Mesodermal cell (in vitro differentiated cells): ENCODE data around the gene HMSD. TPM values are rescaled to one million over a fixed set of nuclear protein-coding genes. Genes with fewer than 3 reads are reported as not detected.
A peak's percentile ranks its signal among the peaks of the same experiment; 100 is the strongest.

Experiments
- H3K27ac ChIP-seq: 2 replicates; pipeline ENCODE4 v1.7.0; 2013; ENCODE audit warnings: mild to moderate bottlenecking, low read depth, low read length, moderate library complexity; ENCODE audit not compliant: severe bottlenecking
- H3K36me3 ChIP-seq: 2 replicates; pipeline ENCODE4 v1.7.1; 2013; ENCODE audit warnings: mild to moderate bottlenecking, low read length, moderate library complexity; ENCODE audit not compliant: control insufficient read depth, insufficient read depth
- H3K4me1 ChIP-seq: one replicate; pipeline ENCODE4 v1.7.1; 2013; ENCODE audit warnings: mild to moderate bottlenecking, low read length; ENCODE audit not compliant: insufficient read depth, control insufficient read depth, poor library complexity, severe bottlenecking
- H3K4me3 ChIP-seq: 2 replicates; pipeline ENCODE4 v1.7.0; 2013; ENCODE audit warnings: low read length, control low read depth, mild to moderate bottlenecking; ENCODE audit not compliant: insufficient read depth, poor library complexity, severe bottlenecking; ENCODE audit errors: extremely low read depth
- H3K9me3 ChIP-seq: 2 replicates; pipeline ENCODE4 v1.7.1; 2013; ENCODE audit warnings: mild to moderate bottlenecking, low read length, moderate library complexity; ENCODE audit not compliant: control insufficient read depth
- WGBS, 2 experiments: methylation state at CpG; one replicate each; pipeline ENCODE4 v1.1.5; 2013; ENCODE audit warnings: missing lambda C conversion rate in 2 of 2; ENCODE audit not compliant: insufficient coverage in 2 of 2; 5-methylcytosine and 5-hydroxymethylcytosine counted together
- polyA plus RNA-seq, 2 experiments: library from polyadenylated mRNA; stranded (reverse); fragments of 50-300 nt; gene quantifications; one replicate each; pipeline ENCODE4 v1.2.3, GENCODE V29; 2013

The HMSD gene, protein sequence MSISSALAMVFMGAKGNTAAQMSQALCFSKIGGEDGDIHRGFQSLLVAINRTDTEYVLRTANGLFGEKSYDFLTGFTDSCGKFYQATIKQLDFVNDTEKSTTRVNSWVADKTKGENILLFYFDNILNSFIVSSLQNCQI
- 0.85 TPM for polyA plus RNA-seq (2013, experiment 1 of 2)
- polyA plus RNA-seq (2013, experiment 2 of 2): 3.4 TPM

DNA sequence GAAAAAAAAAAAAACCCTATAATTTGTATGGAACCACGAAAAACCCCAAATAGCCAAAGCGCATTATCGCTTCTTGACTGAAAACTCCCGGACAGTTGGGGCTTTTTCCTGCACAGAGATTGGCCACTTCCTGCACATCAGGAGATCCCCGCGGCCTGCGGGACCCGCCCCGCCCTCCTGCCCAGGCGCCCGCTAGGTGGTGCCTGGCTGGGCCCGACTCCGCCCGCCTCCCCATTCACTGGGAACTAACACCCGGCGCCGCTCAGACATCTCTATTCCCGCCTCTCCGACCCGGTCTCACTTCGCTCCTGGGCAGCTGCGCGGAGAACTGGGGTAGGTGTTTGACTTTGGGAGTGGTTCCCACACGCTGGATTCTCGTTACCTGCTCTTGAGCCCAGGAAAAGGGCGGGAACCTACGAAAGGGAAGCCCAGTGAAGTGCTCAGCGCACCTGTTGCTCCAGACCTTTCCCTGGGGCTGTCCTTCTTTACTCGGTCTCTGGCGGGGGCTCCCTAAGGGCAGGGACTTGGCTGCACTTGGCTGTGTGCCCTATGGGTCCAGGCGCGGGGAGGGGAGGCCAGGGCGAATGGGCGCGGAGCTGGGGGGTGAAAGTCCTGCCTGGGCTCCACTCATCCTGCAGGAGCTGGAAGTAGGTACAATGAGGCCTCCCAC, at the start of gene HMSD:
Gene HMSD (plus strand): TSS at position 234 of the 670 bp plus-strand sequence. CDS start 4,155 bp downstream, outside the sequence.
- peak within 1 kb of the TSS; percentile 22 for H3K4me3 ChIP-seq
- H3K4me1 ChIP-seq: no peaks in the 10 kb centered on the region
- 18 to 38% methylated on average over 15 to 24 of the region's 35 CpGs for WGBS, 2 experiments
- no peak within 1 kb of the TSS for H3K27ac ChIP-seq
- H3K9me3 ChIP-seq: peaks cover 4% of the 10 kb centered on the region
- no peaks in the 10 kb centered on the region for H3K36me3 ChIP-seq

DNA sequence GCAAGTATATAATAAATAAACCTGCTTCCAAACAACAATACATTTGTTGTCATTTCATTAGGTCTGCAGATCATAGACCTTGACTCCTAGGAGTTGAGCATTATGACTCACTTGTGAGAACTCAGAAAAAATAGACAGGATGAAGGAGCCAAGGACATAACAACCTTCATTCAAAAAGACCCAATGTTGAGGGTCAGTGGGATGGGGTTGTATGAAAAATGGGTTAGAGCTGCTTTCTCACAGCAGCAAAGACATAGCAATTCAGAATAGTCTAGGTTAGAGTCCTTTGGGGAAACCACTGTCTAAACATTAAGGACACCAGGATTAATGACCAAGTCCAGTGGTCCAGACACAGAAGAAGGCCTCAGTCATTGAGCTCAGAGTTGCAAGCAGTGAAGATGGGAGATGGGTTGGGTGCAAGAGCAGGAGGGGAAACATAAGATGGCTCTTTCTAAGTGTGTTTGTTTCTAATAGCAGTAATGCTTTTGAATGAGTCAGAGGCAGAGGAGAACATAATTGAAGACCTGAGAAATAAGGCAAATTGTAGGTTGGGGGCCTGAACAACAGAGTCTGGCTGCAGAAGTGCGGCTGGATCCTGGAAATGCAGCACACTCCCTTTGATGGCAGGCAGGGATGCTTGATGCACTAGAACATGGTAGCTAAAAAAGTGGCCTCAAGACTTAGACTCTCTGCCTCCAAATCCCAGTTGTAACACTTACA, 45.1 kb upstream of the HMSD start:
- WGBS, 2 experiments: 78 to 85% methylated on average over 1 of the region's 1 CpG
- Histone ChIP-seq H3K9me3 (no peaks in the 10 kb centered on the region), H3K4me1 (no peaks in the 10 kb centered on the region), H3K36me3 (no peaks in the 10 kb centered on the region), H3K27ac (no peak overlapping the region), H3K4me3 (no peak overlapping the region)

GRCh38 chr18:63904694-63905093, 44.4 kb upstream of the HMSD start:
- Histone ChIP-seq H3K4me1 (no peaks in the 10 kb centered on the region), H3K9me3 (no peaks in the 10 kb centered on the region), H3K4me3 (no peak overlapping the region), H3K36me3 (no peaks in the 10 kb centered on the region), H3K27ac (no peak overlapping the region)
- WGBS, 2 experiments: no CpG with 5 or more reads among the region's 1 CpG

- H3K4me1 ChIP-seq: no peaks in the 10 kb centered on the region
- no peak overlapping the region for H3K27ac ChIP-seq
- WGBS, 2 experiments: 90 to 100% methylated on average over 2 of the region's 2 CpGs
- H3K36me3 ChIP-seq: no peaks in the 10 kb centered on the region
- no peak overlapping the region for H3K4me3 ChIP-seq
- no peaks in the 10 kb centered on the region for H3K9me3 ChIP-seq
These were observed 43.7 kb upstream of the HMSD start for GRCh38 chr18:63905361-63905760.

DNA sequence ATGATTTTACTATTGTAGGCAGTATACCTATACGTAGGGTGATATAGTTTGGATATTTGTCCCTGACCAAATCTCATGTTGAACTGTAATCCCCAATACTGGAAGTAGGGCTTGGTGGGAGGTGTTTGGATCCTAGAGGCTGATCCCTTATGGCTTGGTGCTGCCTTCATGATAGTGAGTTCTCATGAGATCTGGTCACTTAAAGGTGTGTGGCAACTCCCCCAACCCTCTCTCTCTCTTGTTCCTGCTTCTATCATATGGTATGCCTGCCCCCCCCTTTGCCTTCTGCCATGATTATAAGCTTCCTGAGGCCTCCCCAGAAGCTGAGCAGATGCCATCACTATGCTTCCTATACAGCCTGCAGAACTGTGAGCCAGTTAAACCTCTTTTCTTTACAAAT, 43.0 kb upstream of the HMSD start:
- 83% methylated on average over 1 of the region's 1 CpG; no CpG with 5 or more reads in 1 of the 2 experiments for WGBS, 2 experiments
- Histone ChIP-seq H3K9me3 (no peaks in the 10 kb centered on the region), H3K4me1 (no peaks in the 10 kb centered on the region), H3K4me3 (no peak overlapping the region), H3K36me3 (no peaks in the 10 kb centered on the region), H3K27ac (no peak overlapping the region)

DNA sequence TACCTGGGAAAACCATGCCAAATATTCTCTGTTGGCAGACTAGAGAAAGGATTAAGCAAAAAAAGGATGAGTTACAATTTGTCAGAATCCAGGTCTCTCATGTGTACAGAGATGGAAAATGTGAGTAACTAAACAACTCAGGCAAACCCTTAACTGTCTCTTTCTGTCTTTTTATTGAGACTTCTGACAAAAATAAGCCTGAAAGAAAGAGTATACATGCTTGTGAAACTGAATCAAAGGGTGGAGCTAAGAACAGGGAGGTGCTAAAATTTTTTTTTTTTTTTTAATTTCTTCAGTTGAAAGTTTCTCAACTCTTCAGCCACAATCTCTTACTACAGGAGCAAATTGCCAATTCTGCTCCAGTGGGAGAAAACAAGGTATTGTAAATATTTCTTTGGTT, 41.4 kb upstream of the HMSD start, which contains the start of gene SERPINB10:
Gene SERPINB10 (plus strand): TSS at position 295 of the 400 bp plus-strand sequence. CDS start 7,553 bp downstream, outside the sequence.
- Histone ChIP-seq H3K4me1 (no peaks in the 10 kb centered on the region), H3K27ac (no peak within 1 kb of the TSS), H3K36me3 (no peaks in the 10 kb centered on the region), H3K4me3 (no peak within 1 kb of the TSS), H3K9me3 (no peaks in the 10 kb centered on the region)

- no peak overlapping the region for H3K27ac ChIP-seq
- no peak overlapping the region for H3K4me3 ChIP-seq
- no peaks in the 10 kb centered on the region for H3K36me3 ChIP-seq
- no peaks in the 10 kb centered on the region for H3K4me1 ChIP-seq
- H3K9me3 ChIP-seq: no peaks in the 10 kb centered on the region
- no CpG with 5 or more reads among the region's 1 CpG for WGBS, 2 experiments
These were observed 40.2 kb upstream of the HMSD start for GRCh38 chr18:63908858-63909257.

DNA sequence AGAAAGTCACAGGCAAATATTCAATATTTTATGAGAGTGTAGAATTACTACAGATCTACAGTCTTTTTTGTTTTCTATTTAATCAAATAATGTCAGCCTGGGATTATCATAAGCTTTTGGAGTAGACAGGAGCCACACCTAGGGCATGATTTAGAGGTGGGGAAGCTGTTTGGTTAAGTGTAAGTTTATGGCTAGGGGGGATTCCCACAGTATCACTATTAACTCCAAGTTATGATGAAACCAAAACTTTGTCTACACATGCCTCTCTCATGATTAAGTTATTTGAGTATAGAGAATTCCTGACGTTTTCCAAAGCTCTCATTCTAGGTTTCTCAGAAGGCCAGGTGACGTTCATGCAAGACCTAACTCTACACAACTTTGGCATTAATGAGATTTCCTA, 39.2 kb upstream of the HMSD start:
- no peaks in the 10 kb centered on the region for H3K9me3 ChIP-seq
- no peaks in the 10 kb centered on the region for H3K4me1 ChIP-seq
- no CpG with 5 or more reads among the region's 2 CpGs for WGBS, 2 experiments
- no peaks in the 10 kb centered on the region for H3K36me3 ChIP-seq
- no peak overlapping the region for H3K4me3 ChIP-seq
- no peak overlapping the region for H3K27ac ChIP-seq

DNA sequence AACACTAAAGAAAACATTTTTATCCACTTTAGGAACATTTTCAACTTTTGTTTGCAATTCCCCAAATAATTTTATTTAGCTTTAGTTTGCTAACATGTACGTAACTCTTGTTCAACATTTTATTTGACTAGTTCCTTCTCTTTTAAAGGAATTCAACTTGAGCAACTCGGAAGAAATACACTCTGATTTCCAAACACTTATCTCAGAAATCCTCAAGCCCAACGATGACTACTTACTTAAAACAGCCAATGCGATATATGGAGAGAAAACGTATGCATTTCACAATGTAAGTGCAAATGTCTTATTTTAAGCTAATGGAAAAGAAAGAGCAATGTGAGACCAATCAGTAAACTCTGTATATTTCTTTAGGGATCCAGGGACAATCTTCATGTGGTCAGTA, 31.3 kb upstream of the HMSD start:
- no peaks in the 10 kb centered on the region for H3K9me3 ChIP-seq
- no peak overlapping the region for H3K27ac ChIP-seq
- 100% methylated on average over 1 to 2 of the region's 5 CpGs for WGBS, 2 experiments
- H3K36me3 ChIP-seq: no peaks in the 10 kb centered on the region
- H3K4me1 ChIP-seq: no peaks in the 10 kb centered on the region
- H3K4me3 ChIP-seq: no peak overlapping the region

DNA sequence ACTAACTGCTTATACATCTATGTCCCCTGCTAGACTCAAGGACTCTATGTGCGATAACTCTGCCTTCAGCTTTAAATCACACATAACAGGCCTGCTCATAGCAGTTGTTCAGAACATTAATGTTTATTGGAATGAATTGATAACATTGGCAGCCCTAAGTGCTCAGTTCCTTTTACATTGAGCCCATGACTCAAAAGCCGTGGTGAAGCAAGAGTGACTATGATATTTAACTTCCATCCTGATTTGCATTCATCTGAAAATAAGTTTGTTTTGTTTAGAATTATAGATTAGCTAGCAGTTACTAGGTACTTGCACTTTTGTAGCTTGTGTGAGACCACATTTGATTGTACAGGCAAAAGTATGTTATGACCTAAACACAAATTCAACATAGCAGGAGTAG, 27.1 kb upstream of the HMSD start:
- Histone ChIP-seq H3K4me3 (no peak overlapping the region), H3K36me3 (no peaks in the 10 kb centered on the region)
- WGBS, 2 experiments: no CpG with 5 or more reads among the region's 2 CpGs

DNA sequence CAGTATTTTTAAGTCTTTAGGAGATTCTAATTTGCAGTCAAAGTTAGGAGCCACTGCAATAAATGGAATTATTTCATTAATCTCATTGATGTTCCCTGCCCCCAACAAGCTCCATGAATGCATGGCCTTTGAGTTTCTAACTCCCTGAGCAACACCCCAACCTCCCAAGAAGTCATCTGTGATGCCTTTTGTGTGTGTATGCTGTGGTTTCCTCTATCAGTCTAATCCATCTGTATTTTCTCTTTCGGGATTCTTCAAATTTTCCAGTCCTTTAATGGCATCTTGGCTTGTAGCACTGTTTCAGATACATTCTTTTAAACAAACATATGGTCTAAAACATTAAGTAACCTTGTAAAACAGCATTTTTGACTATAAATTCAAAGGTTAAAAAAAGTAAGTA, 24.6 kb upstream of the HMSD start:
- WGBS, 2 experiments: no CpG with 5 or more reads among the region's 1 CpG
- Histone ChIP-seq H3K36me3 (no peaks in the 10 kb centered on the region), H3K4me3 (no peak overlapping the region), H3K9me3 (no peaks in the 10 kb centered on the region), H3K4me1 (peaks cover 14% of the 10 kb centered on the region), H3K27ac (no peak overlapping the region)

More for the DNA sequence above, 27.1 kb upstream of the HMSD start:
- H3K9me3 ChIP-seq: no peaks in the 10 kb centered on the region
- peaks cover 14% of the 10 kb centered on the region for H3K4me1 ChIP-seq
- no peak overlapping the region for H3K27ac ChIP-seq
